WERI-Rb-1 (cell line): ENCODE data around the gene FAM111A.
"Not testable (repeated sequence)": the region's sequence is repeated elsewhere in the genome, so short reads cannot be mapped to it uniquely, and the experiment has no call there.

Experiments used
- DNase-seq: peaks from one replicate; pipeline ENCODE4 v3.0.0-alpha.2; 2020
- H3K27ac ChIP-seq: fragments of 250-450 bp; sonication (Bioruptor Pico); 2 replicates; pipeline ENCODE4 v1.5.1; 2020; ENCODE audit warnings: mild to moderate bottlenecking, moderate library complexity
- H3K27me3 ChIP-seq: fragments of 250-450 bp; sonication (Bioruptor Pico); 2 replicates; pipeline ENCODE4 v1.5.1; 2021; ENCODE audit warnings: mild to moderate bottlenecking, low read depth, moderate library complexity; ENCODE audit not compliant: insufficient read depth, severe bottlenecking
- H3K36me3 ChIP-seq: fragments of 250-450 bp; sonication (Bioruptor Pico); 2 replicates; pipeline ENCODE4 v1.5.1; 2020; ENCODE audit warnings: mild to moderate bottlenecking, moderate library complexity
- H3K4me3 ChIP-seq: 2 replicates; pipeline ENCODE4 v1.5.1; 2011; ENCODE audit warnings: low read depth, mild to moderate bottlenecking, control low read depth, low read length
- H3K9me3 ChIP-seq: fragments of 250-450 bp; sonication (Bioruptor Pico); 2 replicates; pipeline ENCODE4 v1.5.1; 2021; ENCODE audit warnings: mild to moderate bottlenecking, moderate library complexity; ENCODE audit not compliant: severe bottlenecking
- CTCF ChIP-seq: IDR thresholded peaks from 2 replicates; pipeline ENCODE4 v1.5.1; 2011; ENCODE audit warnings: low read depth, mild to moderate bottlenecking, control low read depth, inconsistent platforms, low read length

FAM111A gene

GRCh38 chr11:59142530-59143507, at the start of gene FAM111A:
TSS of gene FAM111A (plus strand) at chr11:59142856. CDS start at chr11:59148873, 6,017 bp downstream.
- peak; percentile 9 for DNase-seq
- peak within 1 kb of the TSS; percentile 25 for H3K4me3 ChIP-seq
- peaks cover 9% of the 10 kb centered on the region for H3K9me3 ChIP-seq
- no peak within 1 kb of the TSS for H3K27ac ChIP-seq
- H3K27me3 ChIP-seq = peaks cover 86% of the 10 kb centered on the region
- H3K36me3 ChIP-seq = no peaks in the 10 kb centered on the region
- no peak for TF ChIP-seq CTCF

- H3K9me3 ChIP-seq, H3K27me3 ChIP-seq, H3K4me3 ChIP-seq, H3K27ac ChIP-seq, H3K36me3 ChIP-seq, DNase-seq: not testable (repeated sequence)
Measured at GRCh38 chr11:59093576-59093975, 49.1 kb upstream of the FAM111A start.

GRCh38 chr11:59095225-59095624, 47.4 kb upstream of the FAM111A start:
- not testable (repeated sequence) for H3K36me3 ChIP-seq, H3K9me3 ChIP-seq, H3K4me3 ChIP-seq, H3K27ac ChIP-seq, H3K27me3 ChIP-seq, DNase-seq

GRCh38 chr11:59095972-59096575, 46.6 kb upstream of the FAM111A start:
- H3K27me3 ChIP-seq, DNase-seq, H3K27ac ChIP-seq, H3K9me3 ChIP-seq, H3K4me3 ChIP-seq, H3K36me3 ChIP-seq: not testable (repeated sequence)

GRCh38 chr11:59097113-59097708, 45.4 kb upstream of the FAM111A start:
- TF ChIP-seq CTCF = peak; percentile 59
- no peak overlapping the region for H3K4me3 ChIP-seq
- peak; percentile 38 for DNase-seq
- H3K27ac ChIP-seq = no peak overlapping the region
- no peaks in the 10 kb centered on the region for H3K9me3 ChIP-seq
- H3K36me3 ChIP-seq = no peaks in the 10 kb centered on the region
- H3K27me3 ChIP-seq = peaks cover under 1% of the 10 kb centered on the region

GRCh38 chr11:59097938-59098337, 44.7 kb upstream of the FAM111A start:
- H3K36me3 ChIP-seq, H3K27me3 ChIP-seq, H3K27ac ChIP-seq, DNase-seq, H3K4me3 ChIP-seq, H3K9me3 ChIP-seq: not testable (repeated sequence)

GRCh38 chr11:59102259-59102765, 40.3 kb upstream of the FAM111A start:
- no peaks in the 10 kb centered on the region for H3K36me3 ChIP-seq
- no peak overlapping the region for H3K27ac ChIP-seq
- no peak overlapping the region for H3K4me3 ChIP-seq
- TF ChIP-seq CTCF = no peak
- H3K27me3 ChIP-seq = peaks cover 19% of the 10 kb centered on the region
- DNase-seq = no peak
- no peaks in the 10 kb centered on the region for H3K9me3 ChIP-seq
